ENCODE data around the gene NOL4L.
A peak's percentile ranks its signal among the peaks of the same experiment; 100 is the strongest.

Gene NOL4L

GRCh38 chr20:32505723-32506473, 79.2 kb downstream of the NOL4L start:
- H3K18ac ChIP-seq (ENCODE audit: low read length) = peak overlapping the region; percentile 20
- peaks cover 28 to 33% of the 10 kb centered on the region in 2 experiments for H3K4me1 ChIP-seq (ENCODE audit: control insufficient read depth in 1 of 2, insufficient read depth in 2 of 2, low read length in 2 of 2)
- no peaks in the 10 kb centered on the region for H3K9me3 ChIP-seq (ENCODE audit: insufficient read depth, low read depth, low read length)
- H3K79me1 ChIP-seq (ENCODE audit: low read length) = peaks cover 28% of the 10 kb centered on the region
- H3K23ac ChIP-seq (ENCODE audit: low read length) = no peak overlapping the region
- H3K27me3 ChIP-seq (ENCODE audit: insufficient read depth, low read length) = no peaks in the 10 kb centered on the region
- peak overlapping the region; percentile 57 for H4K8ac ChIP-seq (ENCODE audit: low read depth, low read length)
- H4K91ac ChIP-seq (ENCODE audit: low read depth, low read length) = peak overlapping the region; percentile 86
- H2AFZ ChIP-seq (ENCODE audit: insufficient read depth, low read length, poor library complexity) = no peak overlapping the region
- H3K27ac ChIP-seq (ENCODE audit: low read depth, low read length) = peak overlapping the region; percentile 52
- H3K4me3 ChIP-seq (ENCODE audit: low read depth, low read length) = no peak overlapping the region
- WGBS (ENCODE audit: extremely low coverage, insufficient coverage, insufficient read length) = no CpG with 5 or more reads among the region's 8 CpGs
- H3K14ac ChIP-seq (ENCODE audit: low read length) = peak overlapping the region; percentile 30
- no peak overlapping the region for H4K12ac ChIP-seq (ENCODE audit: low read depth, low read length)
- H2BK5ac ChIP-seq (ENCODE audit: low read depth, low read length, poor library complexity) = peak overlapping the region; percentile 71
- no peak overlapping the region for H3K4me2 ChIP-seq (ENCODE audit: low read length)
- no peak overlapping the region for H3K9ac ChIP-seq (ENCODE audit: low read length)
- H3K36me3 ChIP-seq (ENCODE audit: control insufficient read depth in 1 of 2, insufficient read depth in 2 of 2, low read length in 2 of 2) = no peaks in the 10 kb centered on the region
- peaks cover 7% of the 10 kb centered on the region for H3K79me2 ChIP-seq (ENCODE audit: control insufficient read depth, insufficient read depth, low read length, poor library complexity)
- peak overlapping the region; percentile 46 for H2AK5ac ChIP-seq (ENCODE audit: low read length)
- H2BK120ac ChIP-seq (ENCODE audit: insufficient read depth, low read length, poor library complexity) = peak overlapping the region; percentile 75
- DNase-seq = no peak
- peak overlapping the region; percentile 22 for H3K4ac ChIP-seq (ENCODE audit: low read depth, low read length)
- peak overlapping the region; percentile 63 for H2BK12ac ChIP-seq (ENCODE audit: low read length)

DNA sequence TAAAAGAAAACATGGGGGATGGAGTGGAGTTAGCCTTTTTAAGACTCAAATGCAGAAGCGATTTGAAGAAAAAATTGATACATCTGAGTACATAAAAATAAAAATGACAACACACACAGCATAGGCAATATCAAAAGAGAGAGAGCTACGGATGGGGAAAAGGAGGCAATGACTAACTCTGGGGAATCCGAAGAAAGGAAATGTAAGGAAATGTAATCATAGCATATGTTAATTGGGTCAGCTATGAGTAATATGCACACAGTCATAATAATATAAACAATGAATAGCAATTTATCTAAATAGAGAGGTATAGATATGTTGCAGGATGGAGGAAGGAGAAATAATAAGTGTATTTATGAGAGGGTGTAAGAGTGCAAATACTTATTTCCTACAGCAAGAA, 83.4 kb downstream of the NOL4L start:
- no peak overlapping the region for H2BK5ac ChIP-seq (ENCODE audit: low read depth, low read length, poor library complexity)
- DNase-seq = no peak
- no peak overlapping the region for H4K8ac ChIP-seq (ENCODE audit: low read depth, low read length)
- no peak overlapping the region for H3K4ac ChIP-seq (ENCODE audit: low read depth, low read length)
- H3K27me3 ChIP-seq (ENCODE audit: insufficient read depth, low read length) = no peaks in the 10 kb centered on the region
- no peak overlapping the region for H4K12ac ChIP-seq (ENCODE audit: low read depth, low read length)
- peaks cover 3% of the 10 kb centered on the region for H3K79me2 ChIP-seq (ENCODE audit: control insufficient read depth, insufficient read depth, low read length, poor library complexity)
- no peaks in the 10 kb centered on the region for H3K9me3 ChIP-seq (ENCODE audit: insufficient read depth, low read depth, low read length)
- H3K4me1 ChIP-seq (ENCODE audit: control insufficient read depth in 1 of 2, insufficient read depth in 2 of 2, low read length in 2 of 2) = peaks cover 11 to 18% of the 10 kb centered on the region in 2 experiments
- H3K27ac ChIP-seq (ENCODE audit: low read depth, low read length) = no peak overlapping the region
- no peak overlapping the region for H4K91ac ChIP-seq (ENCODE audit: low read depth, low read length)
- no peak overlapping the region for H3K14ac ChIP-seq (ENCODE audit: low read length)
- H3K23ac ChIP-seq (ENCODE audit: low read length) = no peak overlapping the region
- H2AFZ ChIP-seq (ENCODE audit: insufficient read depth, low read length, poor library complexity) = no peak overlapping the region
- no peak overlapping the region for H3K18ac ChIP-seq (ENCODE audit: low read length)
- H3K79me1 ChIP-seq (ENCODE audit: low read length) = peaks cover 20% of the 10 kb centered on the region
- no peak overlapping the region for H2BK120ac ChIP-seq (ENCODE audit: insufficient read depth, low read length, poor library complexity)
- H2BK12ac ChIP-seq (ENCODE audit: low read length) = no peak overlapping the region
- H2AK5ac ChIP-seq (ENCODE audit: low read length) = no peak overlapping the region
- no peaks in the 10 kb centered on the region for H3K36me3 ChIP-seq (ENCODE audit: control insufficient read depth in 1 of 2, insufficient read depth in 2 of 2, low read length in 2 of 2)
- no peak overlapping the region for H3K4me3 ChIP-seq (ENCODE audit: low read depth, low read length)
- no peak overlapping the region for H3K9ac ChIP-seq (ENCODE audit: low read length)
- no peak overlapping the region for H3K4me2 ChIP-seq (ENCODE audit: low read length)
- WGBS (ENCODE audit: extremely low coverage, insufficient coverage, insufficient read length) = no CpG with 5 or more reads among the region's 3 CpGs

DNA sequence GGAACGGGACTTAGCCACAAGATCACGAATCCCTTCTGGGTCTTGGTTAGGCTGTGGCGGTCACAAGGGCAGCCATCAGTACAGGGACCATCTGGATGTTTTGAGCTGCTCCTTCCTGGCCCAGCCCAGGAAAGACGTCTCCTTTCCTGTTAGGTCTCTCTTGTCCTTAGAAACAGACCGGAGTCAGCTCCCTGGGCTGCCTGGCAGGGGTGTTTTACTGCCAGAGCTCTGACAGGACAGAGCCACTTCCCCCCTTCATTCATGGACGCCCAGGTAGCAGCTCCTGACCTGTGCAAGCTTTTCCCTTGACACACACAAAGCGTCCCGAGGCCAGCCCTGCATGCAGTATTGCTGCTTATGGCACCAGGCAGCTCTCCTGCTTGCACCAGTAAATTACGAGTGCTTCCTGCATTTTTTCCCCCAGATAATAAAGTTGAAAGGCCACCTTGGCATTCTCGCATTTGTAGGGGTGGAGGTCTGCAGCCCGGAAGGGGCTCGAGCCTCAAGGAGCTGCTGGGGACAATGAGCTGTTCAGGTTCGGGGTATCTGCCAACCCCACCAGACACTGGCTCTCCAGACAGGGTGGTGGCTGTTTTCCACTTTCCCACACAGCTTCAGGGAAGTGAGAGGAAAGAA, 87.4 kb downstream of the NOL4L start:
- peaks cover 25 to 28% of the 10 kb centered on the region in 2 experiments for H3K4me1 ChIP-seq (ENCODE audit: control insufficient read depth in 1 of 2, insufficient read depth in 2 of 2, low read length in 2 of 2)
- H3K79me2 ChIP-seq (ENCODE audit: control insufficient read depth, insufficient read depth, low read length, poor library complexity) = peaks cover 3% of the 10 kb centered on the region
- H3K4ac ChIP-seq (ENCODE audit: low read depth, low read length) = peak overlapping the region; percentile 1
- H3K9me3 ChIP-seq (ENCODE audit: insufficient read depth, low read depth, low read length) = no peaks in the 10 kb centered on the region
- H3K79me1 ChIP-seq (ENCODE audit: low read length) = peaks cover 31% of the 10 kb centered on the region
- H3K18ac ChIP-seq (ENCODE audit: low read length) = peak overlapping the region; percentile 50
- H2BK12ac ChIP-seq (ENCODE audit: low read length) = peak overlapping the region; percentile 34
- H2AFZ ChIP-seq (ENCODE audit: insufficient read depth, low read length, poor library complexity) = no peak overlapping the region
- peak overlapping the region; percentile 80 for H2BK120ac ChIP-seq (ENCODE audit: insufficient read depth, low read length, poor library complexity)
- H4K12ac ChIP-seq (ENCODE audit: low read depth, low read length) = peak overlapping the region; percentile 5
- peak overlapping the region; percentile 28 for H3K4me2 ChIP-seq (ENCODE audit: low read length)
- peak overlapping the region; percentile 1 for H2AK5ac ChIP-seq (ENCODE audit: low read length)
- peak overlapping the region; percentile 44 for H3K14ac ChIP-seq (ENCODE audit: low read length)
- no peaks in the 10 kb centered on the region for H3K27me3 ChIP-seq (ENCODE audit: insufficient read depth, low read length)
- H3K9ac ChIP-seq (ENCODE audit: low read length) = no peak overlapping the region
- no peak for DNase-seq
- peak overlapping the region; percentile 83 for H2BK5ac ChIP-seq (ENCODE audit: low read depth, low read length, poor library complexity)
- H3K4me3 ChIP-seq (ENCODE audit: low read depth, low read length) = no peak overlapping the region
- peak overlapping the region; percentile 75 for H4K91ac ChIP-seq (ENCODE audit: low read depth, low read length)
- peak overlapping the region; percentile 93 for H3K27ac ChIP-seq (ENCODE audit: low read depth, low read length)
- no peaks in the 10 kb centered on the region for H3K36me3 ChIP-seq (ENCODE audit: control insufficient read depth in 1 of 2, insufficient read depth in 2 of 2, low read length in 2 of 2)
- no CpG with 5 or more reads among the region's 13 CpGs for whole genome bisulfite sequencing (ENCODE audit: extremely low coverage, insufficient coverage, insufficient read length)
- H3K23ac ChIP-seq (ENCODE audit: low read length) = no peak overlapping the region
- H4K8ac ChIP-seq (ENCODE audit: low read depth, low read length) = peak overlapping the region; percentile 31

DNA sequence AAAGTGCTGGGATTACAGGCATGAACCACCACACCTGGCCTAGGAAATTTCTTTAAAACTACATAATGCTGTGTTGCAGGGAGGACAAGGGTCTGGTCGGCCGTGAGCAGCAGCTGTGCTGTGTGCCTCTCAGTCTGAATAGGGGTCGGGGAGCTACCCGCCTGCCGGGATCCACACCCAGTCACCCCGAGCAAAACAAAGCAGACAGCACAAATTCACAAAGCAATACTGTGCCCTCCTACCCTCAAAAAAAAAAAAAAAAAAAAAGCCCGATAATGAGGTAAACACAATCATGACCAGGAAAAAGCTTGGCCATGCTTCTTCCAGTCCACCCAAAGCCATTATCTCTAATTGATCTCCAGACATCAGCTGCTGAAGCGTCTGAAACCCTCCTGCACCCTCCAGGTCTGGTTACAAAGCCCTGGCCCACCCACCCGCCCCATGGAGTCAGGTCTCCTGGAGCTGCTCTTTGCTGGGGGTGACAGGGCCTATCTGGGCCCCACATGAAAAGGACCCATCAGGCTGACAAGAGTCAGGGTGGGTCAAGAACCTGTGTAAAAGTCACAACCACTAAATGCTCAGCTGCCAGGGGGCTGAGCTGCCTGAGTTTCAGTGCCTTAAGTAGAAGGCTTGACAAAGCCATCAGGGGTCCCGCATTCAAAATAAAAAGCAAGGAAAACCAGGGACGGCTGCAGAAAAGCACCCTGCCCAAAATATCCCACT, 88.2 kb downstream of the NOL4L start:
- no peak overlapping the region for H3K9ac ChIP-seq (ENCODE audit: low read length)
- peaks cover 3% of the 10 kb centered on the region for H3K79me2 ChIP-seq (ENCODE audit: control insufficient read depth, insufficient read depth, low read length, poor library complexity)
- H3K9me3 ChIP-seq (ENCODE audit: insufficient read depth, low read depth, low read length) = no peaks in the 10 kb centered on the region
- H3K27me3 ChIP-seq (ENCODE audit: insufficient read depth, low read length) = no peaks in the 10 kb centered on the region
- peak overlapping the region; percentile 77 for H4K91ac ChIP-seq (ENCODE audit: low read depth, low read length)
- H2AK5ac ChIP-seq (ENCODE audit: low read length) = peak overlapping the region; percentile 32
- H4K8ac ChIP-seq (ENCODE audit: low read depth, low read length) = peak overlapping the region; percentile 31
- H3K14ac ChIP-seq (ENCODE audit: low read length) = peak overlapping the region; percentile 44
- peak overlapping the region; percentile 93 for H3K27ac ChIP-seq (ENCODE audit: low read depth, low read length)
- H2BK12ac ChIP-seq (ENCODE audit: low read length) = peak overlapping the region; percentile 34
- no peak overlapping the region for H2AFZ ChIP-seq (ENCODE audit: insufficient read depth, low read length, poor library complexity)
- H2BK120ac ChIP-seq (ENCODE audit: insufficient read depth, low read length, poor library complexity) = peak overlapping the region; percentile 80
- H3K36me3 ChIP-seq (ENCODE audit: control insufficient read depth in 1 of 2, insufficient read depth in 2 of 2, low read length in 2 of 2) = peaks cover 0 to 2% of the 10 kb centered on the region in 2 experiments
- H3K4me3 ChIP-seq (ENCODE audit: low read depth, low read length) = no peak overlapping the region
- H3K4me2 ChIP-seq (ENCODE audit: low read length) = peak overlapping the region; percentile 28
- H3K23ac ChIP-seq (ENCODE audit: low read length) = no peak overlapping the region
- H2BK5ac ChIP-seq (ENCODE audit: low read depth, low read length, poor library complexity) = peak overlapping the region; percentile 83
- H3K18ac ChIP-seq (ENCODE audit: low read length) = peak overlapping the region; percentile 50
- no peak for DNase-seq
- H3K4me1 ChIP-seq (ENCODE audit: control insufficient read depth in 1 of 2, insufficient read depth in 2 of 2, low read length in 2 of 2) = peaks cover 25 to 28% of the 10 kb centered on the region in 2 experiments
- no peak overlapping the region for H3K4ac ChIP-seq (ENCODE audit: low read depth, low read length)
- H3K79me1 ChIP-seq (ENCODE audit: low read length) = peaks cover 31% of the 10 kb centered on the region
- H4K12ac ChIP-seq (ENCODE audit: low read depth, low read length) = peak overlapping the region; percentile 5
- WGBS (ENCODE audit: extremely low coverage, insufficient coverage, insufficient read length) = no CpG with 5 or more reads among the region's 11 CpGs
